Vagina (tissue), 2 donors: ENCODE measurements around the gene MAMLD1. TPM values are rescaled to one million over a fixed set of nuclear protein-coding genes. Genes with fewer than 3 reads are reported as not detected.

Experiments
- DNase-seq, 2 donors: peaks; one replicate each; pipeline ENCODE4 v3.0.0-alpha.2; 2017; ENCODE audit errors: extremely low spot score in 2 of 2
- H3K27ac ChIP-seq: fragments of 200-600 bp; sonication (generic); one replicate; pipeline ENCODE4 v1.5.1; 2019
- H3K27me3 ChIP-seq: fragments of 200-600 bp; sonication (generic); one replicate; pipeline ENCODE4 v1.5.1; 2019
- H3K36me3 ChIP-seq, 2 donors: fragments of 200-600 bp; sonication (generic); one replicate each; pipeline ENCODE4 v1.5.1; 2017 to 2019
- H3K4me1 ChIP-seq: fragments of 200-600 bp; sonication (generic); one replicate; pipeline ENCODE4 v1.5.1; 2019
- H3K4me3 ChIP-seq, 2 donors: fragments of 200-600 bp; sonication (generic); 1 replicate in 1 of 2; 2 replicates in 1 of 2; pipeline ENCODE4 v1.5.1; 2016 to 2019
- H3K9me3 ChIP-seq: fragments of 200-600 bp; sonication (generic); one replicate; pipeline ENCODE4 v1.5.1; 2019
- POLR2A ChIP-seq, 2 donors: fragments of 450-650 bp; IDR thresholded peaks; one replicate each; pipeline ENCODE4 v1.6.1; 2017; ENCODE audit warnings: antibody characterized with exemption in 2 of 2, mild to moderate bottlenecking in 2 of 2, moderate library complexity in 2 of 2
- POLR2AphosphoS5 ChIP-seq, 2 donors: sonication (generic); formaldehyde crosslinking; IDR thresholded peaks; one replicate each; pipeline ENCODE4 v1.9.0; 2017; ENCODE audit warnings: antibody characterized with exemption in 2 of 2, mild to moderate bottlenecking in 2 of 2, low read depth in 1 of 2; ENCODE audit not compliant: insufficient read depth in 1 of 2
- intact Hi-C: fragments of 100-400 bp; cut with DNase I; formaldehyde crosslinking; loops from one replicate; pipeline ENCODE4 v1.15.1; 2023
- total RNA-seq: library from RNA; depleted of rRNA; stranded (reverse); fragments of >200 nt; gene quantifications from one replicate; pipeline ENCODE4 v1.2.3, GENCODE V29; 2016
- TF ChIP-seq, protein P1 (sequence below), 3 experiments: fragments of 450-650 bp in 2 of 3; fragments of 200-600 bp in 1 of 3; sonication (generic) in 1 of 3; IDR thresholded peaks; one replicate each; pipeline ENCODE4 v1.5.1; 2017 to 2019; ENCODE audit warnings: antibody characterized with exemption in 3 of 3, mild to moderate bottlenecking in 2 of 3, moderate library complexity in 2 of 3

Gene MAMLD1
- total RNA-seq, 1 donor from 2014 or later = 3.2 TPM

DNA sequence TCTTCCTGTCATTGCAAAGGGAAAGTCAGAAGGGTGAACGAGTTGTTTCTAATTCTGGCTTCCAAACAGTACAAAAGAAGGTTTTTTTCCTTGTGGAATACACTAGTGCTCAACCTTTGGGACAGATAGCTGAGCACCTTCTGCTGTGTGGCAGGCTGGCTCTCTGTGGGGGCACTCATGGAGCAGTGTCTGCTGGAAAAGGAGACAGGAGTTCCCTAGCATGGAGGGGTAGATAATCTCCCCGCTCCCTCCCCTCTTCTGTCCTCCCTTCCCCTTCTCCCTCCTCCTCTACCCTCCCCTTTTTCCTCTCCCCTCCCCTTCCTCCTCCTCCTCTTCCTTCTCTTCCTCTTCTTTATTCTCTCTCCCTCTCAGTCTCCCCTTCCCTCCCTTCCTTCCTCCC, 142.9 kb downstream of the MAMLD1 start:
- intact Hi-C loops = loop anchor here (10.0 kb wide), 1 partner anchor 131 kb away; no protein-coding TSS in a partner anchor

GRCh38 chrX:150506486-150506885, 143.4 kb downstream of the MAMLD1 start:
- Histone ChIP-seq H3K27me3 (no peaks in the 10 kb centered on the region), H3K4me3 (no peak overlapping the region), H3K27ac (no peak overlapping the region), H3K4me1 (peaks cover 15% of the 10 kb centered on the region), H3K9me3 (no peaks in the 10 kb centered on the region), H3K36me3 (no peaks in the 10 kb centered on the region)
- TF ChIP-seq POLR2AphosphoS5 (IDR thresholded peaks at IDR 0.05; ENCODE audit: insufficient read depth in 1 of 2, low read depth in 1 of 2) (no peak), POLR2A (IDR thresholded peaks at IDR 0.05) (no peak)
- TF ChIP-seq, protein P1, sequence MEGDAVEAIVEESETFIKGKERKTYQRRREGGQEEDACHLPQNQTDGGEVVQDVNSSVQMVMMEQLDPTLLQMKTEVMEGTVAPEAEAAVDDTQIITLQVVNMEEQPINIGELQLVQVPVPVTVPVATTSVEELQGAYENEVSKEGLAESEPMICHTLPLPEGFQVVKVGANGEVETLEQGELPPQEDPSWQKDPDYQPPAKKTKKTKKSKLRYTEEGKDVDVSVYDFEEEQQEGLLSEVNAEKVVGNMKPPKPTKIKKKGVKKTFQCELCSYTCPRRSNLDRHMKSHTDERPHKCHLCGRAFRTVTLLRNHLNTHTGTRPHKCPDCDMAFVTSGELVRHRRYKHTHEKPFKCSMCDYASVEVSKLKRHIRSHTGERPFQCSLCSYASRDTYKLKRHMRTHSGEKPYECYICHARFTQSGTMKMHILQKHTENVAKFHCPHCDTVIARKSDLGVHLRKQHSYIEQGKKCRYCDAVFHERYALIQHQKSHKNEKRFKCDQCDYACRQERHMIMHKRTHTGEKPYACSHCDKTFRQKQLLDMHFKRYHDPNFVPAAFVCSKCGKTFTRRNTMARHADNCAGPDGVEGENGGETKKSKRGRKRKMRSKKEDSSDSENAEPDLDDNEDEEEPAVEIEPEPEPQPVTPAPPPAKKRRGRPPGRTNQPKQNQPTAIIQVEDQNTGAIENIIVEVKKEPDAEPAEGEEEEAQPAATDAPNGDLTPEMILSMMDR (IDR thresholded peaks at IDR 0.05) = no peak
- no peak for DNase-seq
- intact Hi-C loops = loop anchor here (10.0 kb wide), 1 partner anchor 132 kb away; no protein-coding TSS in a partner anchor

More for the DNA sequence above, 142.9 kb downstream of the MAMLD1 start:
- Histone ChIP-seq H3K4me1 (peaks cover 15% of the 10 kb centered on the region), H3K27ac (no peak overlapping the region), H3K4me3 (no peak overlapping the region), H3K36me3 (no peaks in the 10 kb centered on the region), H3K9me3 (no peaks in the 10 kb centered on the region), H3K27me3 (no peaks in the 10 kb centered on the region)
- TF ChIP-seq, protein P1 (IDR thresholded peaks at IDR 0.05) = no peak
- TF ChIP-seq POLR2A (IDR thresholded peaks at IDR 0.05) = no peak
- TF ChIP-seq POLR2AphosphoS5 (IDR thresholded peaks at IDR 0.05; ENCODE audit: insufficient read depth in 1 of 2, low read depth in 1 of 2) = no peak
- no peak for DNase-seq

- Histone ChIP-seq H3K36me3 (no peaks in the 10 kb centered on the region), H3K4me1 (peaks cover 15% of the 10 kb centered on the region), H3K27me3 (no peaks in the 10 kb centered on the region), H3K27ac (peak overlapping the region; percentile 57), H3K9me3 (no peaks in the 10 kb centered on the region), H3K4me3 (no peak overlapping the region)
- intact Hi-C loops = loop anchor here (10.0 kb wide), 1 partner anchor 133 kb away; no protein-coding TSS in a partner anchor
- DNase-seq = no peak
- TF ChIP-seq, protein P1 (IDR thresholded peaks at IDR 0.05) = no peak
- TF ChIP-seq POLR2AphosphoS5 (IDR thresholded peaks at IDR 0.05; ENCODE audit: insufficient read depth in 1 of 2, low read depth in 1 of 2) (no peak), POLR2A (IDR thresholded peaks at IDR 0.05) (no peak)
Observed at GRCh38 chrX:150507251-150507856, 144.2 kb downstream of the MAMLD1 start.

GRCh38 chrX:150508018-150508417, 144.9 kb downstream of the MAMLD1 start:
- TF ChIP-seq, protein P1 (IDR thresholded peaks at IDR 0.05) = no peak
- TF ChIP-seq POLR2AphosphoS5 (IDR thresholded peaks at IDR 0.05; ENCODE audit: insufficient read depth in 1 of 2, low read depth in 1 of 2) (no peak), POLR2A (IDR thresholded peaks at IDR 0.05) (no peak)
- Histone ChIP-seq H3K4me1 (peaks cover 15% of the 10 kb centered on the region), H3K27me3 (no peaks in the 10 kb centered on the region), H3K9me3 (no peaks in the 10 kb centered on the region), H3K4me3 (peak overlapping the region in 1 of 2 donors; percentile 3), H3K36me3 (no peaks in the 10 kb centered on the region), H3K27ac (peak overlapping the region; percentile 57)
- intact Hi-C loops = loop anchor here (10.0 kb wide), 1 partner anchor 133 kb away; no protein-coding TSS in a partner anchor
- DNase-seq = no peak
